Smooth muscle cell (in vitro differentiated cells): Measurements from ENCODE around the gene LNPK. TPM values are rescaled to one million over a fixed set of nuclear protein-coding genes. Genes with fewer than 3 reads are reported as not detected.

Source experiments
- DNase-seq: peaks from one replicate; lab custom pipeline; 2025; ENCODE audit not compliant: unreplicated experiment; lab: John Stamatoyannopoulos, UW
- H2AFZ ChIP-seq: fragments of 200-600 bp; sonication (generic); 2 replicates; pipeline ENCODE4 v1.6.0; 2016; ENCODE audit warnings: antibody characterized with exemption, low read depth, mild to moderate bottlenecking
- H3F3A ChIP-seq: fragments of 200-600 bp; sonication (generic); 2 replicates; pipeline ENCODE4 v1.6.0; 2017; ENCODE audit warnings: antibody characterized with exemption, low read depth
- H3K27ac ChIP-seq: fragments of 200-600 bp; sonication (generic); 2 replicates; pipeline ENCODE4 v1.5.1; 2016; ENCODE audit warnings: low read depth, mild to moderate bottlenecking
- H3K27me3 ChIP-seq: fragments of 200-600 bp; sonication (generic); 2 replicates; pipeline ENCODE4 v1.6.1; 2016; ENCODE audit warnings: low read depth, mild to moderate bottlenecking
- H3K36me3 ChIP-seq: fragments of 200-600 bp; sonication (generic); 2 replicates; pipeline ENCODE4 v1.5.1; 2016; ENCODE audit warnings: low read depth
- H3K4me1 ChIP-seq: fragments of 200-600 bp; sonication (generic); 2 replicates; pipeline ENCODE4 v1.5.1; 2016; ENCODE audit warnings: low read depth
- H3K4me2 ChIP-seq: fragments of 200-600 bp; sonication (generic); 2 replicates; pipeline ENCODE4 v1.6.0; 2016; ENCODE audit warnings: mild to moderate bottlenecking
- H3K4me3 ChIP-seq: fragments of 200-600 bp; sonication (generic); 2 replicates; pipeline ENCODE4 v1.5.1; 2016; ENCODE audit warnings: mild to moderate bottlenecking
- H3K79me2 ChIP-seq: fragments of 200-600 bp; sonication (generic); 2 replicates; pipeline ENCODE4 v1.6.0; 2016; ENCODE audit warnings: low read depth, mild to moderate bottlenecking
- H3K9ac ChIP-seq: fragments of 200-600 bp; sonication (generic); 2 replicates; pipeline ENCODE4 v1.6.0; 2016; ENCODE audit warnings: low read depth
- H3K9me3 ChIP-seq: fragments of 200-600 bp; sonication (generic); replicated peaks from 2 replicates; pipeline ENCODE4 v1.5.1; 2016; ENCODE audit warnings: low read depth
- H4K20me1 ChIP-seq: fragments of 200-600 bp; sonication (generic); 2 replicates; pipeline ENCODE4 v1.6.0; 2016; ENCODE audit warnings: low read depth
- WGBS: methylation state at CpG from one replicate; pipeline ENCODE4 v1.1.7; 2016; ENCODE audit warnings: low lambda C conversion rate; 5-methylcytosine and 5-hydroxymethylcytosine counted together
- polyA plus RNA-seq: library from polyadenylated mRNA; unstranded; fragments of >200 nt; fragmentation: Nextera tagmentation; extraction: Ambion mirVana; gene quantifications from 2 replicates; pipeline ENCODE4 v1.2.1, GENCODE V29; 2016
- total RNA-seq: library from RNA; depleted of rRNA; stranded (reverse); fragments of >200 nt; gene quantifications from 2 replicates; pipeline ENCODE4 v1.2.3, GENCODE V29; 2014
- TF ChIP-seq, protein P1 (sequence below): fragments of 200-600 bp; sonication (generic); IDR thresholded peaks from 2 replicates; pipeline ENCODE4 v1.5.1; 2017; ENCODE audit warnings: borderline replicate concordance, mild to moderate bottlenecking, antibody characterized with exemption; ENCODE audit not compliant: insufficient read depth, poor library complexity, severe bottlenecking

LNPK gene, protein sequence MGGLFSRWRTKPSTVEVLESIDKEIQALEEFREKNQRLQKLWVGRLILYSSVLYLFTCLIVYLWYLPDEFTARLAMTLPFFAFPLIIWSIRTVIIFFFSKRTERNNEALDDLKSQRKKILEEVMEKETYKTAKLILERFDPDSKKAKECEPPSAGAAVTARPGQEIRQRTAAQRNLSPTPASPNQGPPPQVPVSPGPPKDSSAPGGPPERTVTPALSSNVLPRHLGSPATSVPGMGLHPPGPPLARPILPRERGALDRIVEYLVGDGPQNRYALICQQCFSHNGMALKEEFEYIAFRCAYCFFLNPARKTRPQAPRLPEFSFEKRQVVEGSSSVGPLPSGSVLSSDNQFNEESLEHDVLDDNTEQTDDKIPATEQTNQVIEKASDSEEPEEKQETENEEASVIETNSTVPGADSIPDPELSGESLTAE
- total RNA-seq (38.5 and 51.4 TPM in 2 replicates), polyA plus RNA-seq (14.4 and 23.4 TPM in 2 replicates)

DNA sequence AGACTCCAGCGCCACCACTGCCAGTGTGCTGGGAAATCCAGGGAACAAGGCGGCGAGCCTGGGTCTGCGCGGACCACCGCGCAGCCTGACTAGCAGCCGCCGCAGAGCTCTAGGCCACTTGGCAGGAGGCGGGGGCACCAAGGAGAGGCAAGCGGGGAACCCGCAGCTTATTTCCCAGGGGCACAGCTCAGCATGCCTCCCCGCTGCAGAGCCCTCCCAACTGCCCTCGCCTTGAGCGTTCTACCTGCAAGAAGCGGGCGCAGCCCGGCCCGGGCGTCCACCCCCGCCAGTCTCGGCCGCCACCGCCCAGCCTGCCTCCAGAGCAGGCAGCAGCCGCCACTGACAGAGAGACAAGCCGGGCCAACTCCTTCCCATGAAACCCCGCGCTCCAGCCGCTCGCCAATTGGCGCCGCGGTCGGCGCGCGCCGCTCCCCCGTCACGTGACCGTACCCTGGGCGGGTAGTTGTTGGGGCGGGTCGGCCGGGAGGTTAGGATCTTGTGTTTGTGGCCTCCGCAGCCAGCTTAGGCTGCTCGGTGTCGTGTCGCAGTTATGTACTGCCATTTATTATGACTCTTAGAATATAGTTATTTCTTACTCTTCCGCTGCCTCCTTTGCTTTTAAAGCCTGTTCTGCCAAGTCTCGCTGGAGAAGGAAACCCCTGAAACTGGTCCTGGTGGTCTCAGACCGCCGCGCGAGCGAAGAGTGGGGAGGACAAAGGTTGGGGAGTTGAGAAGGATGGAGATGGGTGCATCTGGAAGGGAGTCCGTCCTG, at the start of gene LNPK:
Gene LNPK (minus strand): TSS at position 352 of the 772 bp plus-strand sequence. CDS start 6,683 bp downstream, outside the sequence.
- no peaks in the 10 kb centered on the region for H3K27me3 ChIP-seq
- peaks cover 34% of the 10 kb centered on the region for H3K79me2 ChIP-seq
- H2AFZ ChIP-seq: peak within 1 kb of the TSS; percentile 95
- H3K9ac ChIP-seq: peak within 1 kb of the TSS; percentile 70
- 2% methylated on average over 57 of the region's 57 CpGs for WGBS
- peaks cover 12% of the 10 kb centered on the region for H3F3A ChIP-seq
- H3K36me3 ChIP-seq: no peaks in the 10 kb centered on the region
- no peaks in the 10 kb centered on the region for H3K9me3 ChIP-seq
- H4K20me1 ChIP-seq: peaks cover 34% of the 10 kb centered on the region
- TF ChIP-seq, protein P1, sequence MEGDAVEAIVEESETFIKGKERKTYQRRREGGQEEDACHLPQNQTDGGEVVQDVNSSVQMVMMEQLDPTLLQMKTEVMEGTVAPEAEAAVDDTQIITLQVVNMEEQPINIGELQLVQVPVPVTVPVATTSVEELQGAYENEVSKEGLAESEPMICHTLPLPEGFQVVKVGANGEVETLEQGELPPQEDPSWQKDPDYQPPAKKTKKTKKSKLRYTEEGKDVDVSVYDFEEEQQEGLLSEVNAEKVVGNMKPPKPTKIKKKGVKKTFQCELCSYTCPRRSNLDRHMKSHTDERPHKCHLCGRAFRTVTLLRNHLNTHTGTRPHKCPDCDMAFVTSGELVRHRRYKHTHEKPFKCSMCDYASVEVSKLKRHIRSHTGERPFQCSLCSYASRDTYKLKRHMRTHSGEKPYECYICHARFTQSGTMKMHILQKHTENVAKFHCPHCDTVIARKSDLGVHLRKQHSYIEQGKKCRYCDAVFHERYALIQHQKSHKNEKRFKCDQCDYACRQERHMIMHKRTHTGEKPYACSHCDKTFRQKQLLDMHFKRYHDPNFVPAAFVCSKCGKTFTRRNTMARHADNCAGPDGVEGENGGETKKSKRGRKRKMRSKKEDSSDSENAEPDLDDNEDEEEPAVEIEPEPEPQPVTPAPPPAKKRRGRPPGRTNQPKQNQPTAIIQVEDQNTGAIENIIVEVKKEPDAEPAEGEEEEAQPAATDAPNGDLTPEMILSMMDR: no peak
- peaks cover 19% of the 10 kb centered on the region for H3K4me1 ChIP-seq
- H3K4me3 ChIP-seq: peak within 1 kb of the TSS; percentile 88
- peak; percentile 77 for DNase-seq
- peak within 1 kb of the TSS; percentile 97 for H3K4me2 ChIP-seq
- peak within 1 kb of the TSS; percentile 75 for H3K27ac ChIP-seq

DNA sequence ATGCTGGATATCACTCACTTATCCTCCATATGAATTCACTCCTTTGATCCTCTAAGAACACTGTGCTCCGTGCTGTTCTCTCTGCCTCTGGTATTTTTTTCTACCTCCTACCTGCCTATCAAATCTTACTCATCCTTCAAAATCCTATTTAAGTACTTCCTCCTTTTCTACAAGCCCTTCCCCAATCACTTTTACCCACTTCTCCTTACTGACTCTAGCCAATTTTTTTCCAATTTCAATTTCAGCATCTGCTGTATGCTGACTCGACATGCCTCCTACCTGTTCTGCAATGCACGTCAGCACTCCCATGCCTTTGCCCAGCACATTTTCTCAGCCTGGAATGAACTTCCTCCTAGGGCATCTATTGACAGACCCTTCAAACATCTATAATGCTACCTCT, 37.3 kb upstream of the LNPK start:
- H3K9me3 ChIP-seq: no peaks in the 10 kb centered on the region
- peaks cover 8% of the 10 kb centered on the region for H3K27me3 ChIP-seq
- H2AFZ ChIP-seq: no peak overlapping the region
- H3K4me3 ChIP-seq: no peak overlapping the region
- no peak overlapping the region for H3K4me2 ChIP-seq
- no peak overlapping the region for H3K9ac ChIP-seq
- no peaks in the 10 kb centered on the region for H3K4me1 ChIP-seq
- no peaks in the 10 kb centered on the region for H3F3A ChIP-seq
- H4K20me1 ChIP-seq: no peaks in the 10 kb centered on the region
- WGBS: 82% methylated on average over 3 of the region's 3 CpGs
- no peaks in the 10 kb centered on the region for H3K79me2 ChIP-seq
- no peak for DNase-seq
- TF ChIP-seq, protein P1: no peak
- H3K27ac ChIP-seq: no peak overlapping the region
- no peaks in the 10 kb centered on the region for H3K36me3 ChIP-seq

DNA sequence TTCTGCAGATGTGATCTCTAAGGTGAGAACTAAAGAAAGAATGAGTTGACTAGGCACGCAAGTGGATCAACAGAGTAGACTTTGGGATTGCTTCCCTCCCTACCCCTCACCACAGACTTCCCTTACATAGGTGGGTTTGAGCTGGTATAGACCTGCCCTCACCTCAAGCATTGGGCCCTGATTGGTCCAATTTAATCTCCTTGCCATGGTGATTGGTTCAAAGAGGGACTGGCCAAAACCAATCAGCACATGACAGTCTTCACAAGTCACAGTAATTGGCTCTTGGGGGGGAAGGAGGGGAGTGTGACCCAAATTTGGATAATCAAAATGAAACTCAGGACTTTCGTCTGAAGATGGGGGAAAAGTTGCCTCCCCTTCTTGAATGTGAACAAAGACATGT, 36.6 kb upstream of the LNPK start:
- Histone ChIP-seq H3K4me3 (no peak overlapping the region), H3K27ac (no peak overlapping the region), H3K4me2 (no peak overlapping the region), H3F3A (no peaks in the 10 kb centered on the region), H3K4me1 (no peaks in the 10 kb centered on the region), H3K36me3 (no peaks in the 10 kb centered on the region), H2AFZ (no peak overlapping the region), H4K20me1 (no peaks in the 10 kb centered on the region), H3K79me2 (no peaks in the 10 kb centered on the region), H3K9ac (no peak overlapping the region), H3K27me3 (peaks cover 8% of the 10 kb centered on the region), H3K9me3 (no peaks in the 10 kb centered on the region)
- WGBS: 94% methylated on average over 2 of the region's 2 CpGs
- DNase-seq: no peak
- TF ChIP-seq, protein P1: no peak
